ENCODE measurements around the gene PLPP4.

- TF ChIP-seq, protein P1, sequence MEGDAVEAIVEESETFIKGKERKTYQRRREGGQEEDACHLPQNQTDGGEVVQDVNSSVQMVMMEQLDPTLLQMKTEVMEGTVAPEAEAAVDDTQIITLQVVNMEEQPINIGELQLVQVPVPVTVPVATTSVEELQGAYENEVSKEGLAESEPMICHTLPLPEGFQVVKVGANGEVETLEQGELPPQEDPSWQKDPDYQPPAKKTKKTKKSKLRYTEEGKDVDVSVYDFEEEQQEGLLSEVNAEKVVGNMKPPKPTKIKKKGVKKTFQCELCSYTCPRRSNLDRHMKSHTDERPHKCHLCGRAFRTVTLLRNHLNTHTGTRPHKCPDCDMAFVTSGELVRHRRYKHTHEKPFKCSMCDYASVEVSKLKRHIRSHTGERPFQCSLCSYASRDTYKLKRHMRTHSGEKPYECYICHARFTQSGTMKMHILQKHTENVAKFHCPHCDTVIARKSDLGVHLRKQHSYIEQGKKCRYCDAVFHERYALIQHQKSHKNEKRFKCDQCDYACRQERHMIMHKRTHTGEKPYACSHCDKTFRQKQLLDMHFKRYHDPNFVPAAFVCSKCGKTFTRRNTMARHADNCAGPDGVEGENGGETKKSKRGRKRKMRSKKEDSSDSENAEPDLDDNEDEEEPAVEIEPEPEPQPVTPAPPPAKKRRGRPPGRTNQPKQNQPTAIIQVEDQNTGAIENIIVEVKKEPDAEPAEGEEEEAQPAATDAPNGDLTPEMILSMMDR (IDR thresholded peaks at IDR 0.05): no peak
- TF ChIP-seq YY1 (IDR thresholded peaks at IDR 0.05; ENCODE audit: low read depth) (no peak), IRF3 (IDR thresholded peaks at IDR 0.05; ENCODE audit: low read depth, low read length) (no peak), EZH2phosphoT487 (IDR thresholded peaks at IDR 0.05; ENCODE audit: borderline replicate concordance, low read depth) (no peak), TAF1 (IDR thresholded peaks at IDR 0.05; ENCODE audit: borderline replicate concordance, low read depth, low read length) (no peak), RAD21 (IDR thresholded peaks at IDR 0.05; ENCODE audit: low read length) (no peak), MAX (IDR thresholded peaks at IDR 0.05; ENCODE audit: low read depth) (no peak), GABPA (IDR thresholded peaks at IDR 0.05; ENCODE audit: low read depth) (no peak)
Observed at GRCh38 chr10:120507651-120508050, 50.6 kb downstream of the PLPP4 start.

All from SK-N-SH (cell line).